Esophagus (tissue), 2 donors: ENCODE results near the gene NEGR1. TPM values are rescaled to one million over a fixed set of nuclear protein-coding genes. Genes with fewer than 3 reads are reported as not detected.

Source experiments
- H3K27ac ChIP-seq, 2 donors: one replicate each; pipeline ENCODE4 v1.5.1; 2013; ENCODE audit warnings: low read depth in 2 of 2, mild to moderate bottlenecking in 2 of 2, inconsistent platforms in 1 of 2, low read length in 1 of 2, moderate library complexity in 1 of 2
- H3K27me3 ChIP-seq, 2 donors: one replicate each; pipeline ENCODE4 v1.6.1; 2013; ENCODE audit warnings: low read length in 2 of 2, control low read depth in 1 of 2, mild to moderate bottlenecking in 1 of 2; ENCODE audit not compliant: insufficient read depth in 2 of 2, control insufficient read depth in 1 of 2
- H3K36me3 ChIP-seq, 2 donors: one replicate each; pipeline ENCODE4 v1.6.1; 2013; ENCODE audit warnings: low read length in 1 of 2; ENCODE audit not compliant: control insufficient read depth in 2 of 2, insufficient read depth in 2 of 2
- H3K4me1 ChIP-seq, 2 donors: one replicate each; pipeline ENCODE4 v1.6.1; 2013; ENCODE audit warnings: low read length in 1 of 2; ENCODE audit not compliant: control insufficient read depth in 2 of 2, insufficient read depth in 2 of 2
- H3K4me3 ChIP-seq, 2 donors: one replicate each; pipeline ENCODE4 v1.5.1; 2013; ENCODE audit warnings: low read length in 2 of 2, mild to moderate bottlenecking in 2 of 2, low read depth in 1 of 2, moderate library complexity in 1 of 2
- H3K9me3 ChIP-seq, 2 donors: one replicate each; pipeline ENCODE4 v1.6.1; 2013; ENCODE audit warnings: mild to moderate bottlenecking in 2 of 2, low read depth in 1 of 2, low read length in 1 of 2, moderate library complexity in 1 of 2; ENCODE audit not compliant: control insufficient read depth in 2 of 2, insufficient read depth in 1 of 2
- WGBS, 2 donors: extraction: QIAGEN DNeasy Blood & Tissue Kit; methylation state at CpG; one replicate each; pipeline ENCODE4 v1.1.7; 2013; 5-methylcytosine and 5-hydroxymethylcytosine counted together
- polyA plus RNA-seq, 2 donors: library from polyadenylated mRNA; stranded (reverse); fragments of 200-250 nt; gene quantifications; one replicate each; pipeline ENCODE4 v1.2.3, GENCODE V29; 2013
- donor health status: healthy with polysubstance abuse.
- donor health status: Bipolar disorder and iron deficiency.

NEGR1 gene
- polyA plus RNA-seq, 2 donors, result 0.59 to 1.4 TPM

- Histone ChIP-seq H3K27me3 (no peaks in the 10 kb centered on the region), H3K4me3 (no peak overlapping the region), H3K27ac (no peak overlapping the region), H3K36me3 (no peaks in the 10 kb centered on the region), H3K4me1 (no peaks in the 10 kb centered on the region), H3K9me3 (no peaks in the 10 kb centered on the region)
- WGBS, 2 donors, result 2 to 19% methylated on average over 1 of the region's 1 CpG
These were observed 720.0 kb downstream of the NEGR1 start for GRCh38 chr1:71562298-71562697.

DNA sequence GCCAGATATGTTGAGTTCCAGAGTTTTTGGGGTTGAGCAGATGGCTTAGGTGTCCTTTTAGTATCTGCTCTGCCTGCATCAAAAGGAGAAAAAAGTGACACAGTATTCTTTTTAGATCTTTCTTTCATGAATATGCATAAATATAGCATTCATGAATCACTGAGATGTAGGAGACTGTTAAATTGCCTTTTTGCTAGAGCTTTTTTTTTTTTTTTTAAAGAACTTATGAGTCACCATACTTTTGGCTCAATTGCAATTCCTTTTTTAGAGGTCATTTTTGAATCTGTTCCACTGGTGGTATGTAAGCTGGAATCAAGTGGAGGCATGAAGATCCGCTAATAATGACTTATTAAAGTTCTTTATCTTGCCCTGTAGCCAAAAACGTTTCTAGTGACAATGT, 720.6 kb downstream of the NEGR1 start:
- WGBS, 2 donors, result 15 to 23% methylated on average over 2 of the region's 2 CpGs
- Histone ChIP-seq H3K27me3 (no peaks in the 10 kb centered on the region), H3K4me3 (no peak overlapping the region), H3K4me1 (no peaks in the 10 kb centered on the region), H3K9me3 (no peaks in the 10 kb centered on the region), H3K27ac (no peak overlapping the region), H3K36me3 (no peaks in the 10 kb centered on the region)

GRCh38 chr1:71561206-71561605, 721.1 kb downstream of the NEGR1 start:
- Histone ChIP-seq H3K4me1 (no peaks in the 10 kb centered on the region), H3K4me3 (no peak overlapping the region), H3K27me3 (no peaks in the 10 kb centered on the region), H3K27ac (no peak overlapping the region), H3K9me3 (no peaks in the 10 kb centered on the region), H3K36me3 (no peaks in the 10 kb centered on the region)
- WGBS, 2 donors, result 51 to 65% methylated on average over 2 of the region's 2 CpGs

GRCh38 chr1:71559880-71560279, 722.5 kb downstream of the NEGR1 start:
- Histone ChIP-seq H3K27me3 (no peaks in the 10 kb centered on the region), H3K4me3 (no peak overlapping the region), H3K9me3 (no peaks in the 10 kb centered on the region), H3K27ac (no peak overlapping the region), H3K4me1 (no peaks in the 10 kb centered on the region), H3K36me3 (no peaks in the 10 kb centered on the region)
- 78 to 86% methylated on average over 1 of the region's 1 CpG for WGBS, 2 donors

DNA sequence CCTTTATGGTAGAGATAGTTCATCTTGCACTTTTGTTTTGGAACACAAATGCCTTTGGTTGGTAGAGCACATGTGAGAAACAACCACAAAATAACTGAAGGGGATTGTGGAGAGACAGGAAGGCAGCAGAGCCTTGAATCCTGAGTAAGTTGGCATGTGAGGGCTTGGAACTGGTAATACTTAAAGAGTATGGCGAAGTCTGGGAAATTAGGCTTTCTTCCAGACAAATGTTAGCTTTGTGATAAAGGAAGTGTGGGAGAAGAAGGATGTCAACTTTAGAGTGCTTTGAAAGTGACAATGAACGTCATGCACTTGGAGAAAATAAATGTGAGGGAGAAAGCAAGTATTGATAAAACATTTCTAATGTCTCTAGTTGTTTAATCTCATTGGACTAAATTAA, 725.2 kb downstream of the NEGR1 start:
- Histone ChIP-seq H3K36me3 (no peaks in the 10 kb centered on the region), H3K27me3 (no peaks in the 10 kb centered on the region), H3K27ac (no peak overlapping the region), H3K9me3 (no peaks in the 10 kb centered on the region), H3K4me1 (no peaks in the 10 kb centered on the region), H3K4me3 (no peak overlapping the region)
- WGBS, 2 donors, result 57 to 63% methylated on average over 2 of the region's 2 CpGs

GRCh38 chr1:71548398-71548890, 733.9 kb downstream of the NEGR1 start:
- no peaks in the 10 kb centered on the region for H3K4me1 ChIP-seq
- no peak overlapping the region for H3K27ac ChIP-seq
- no peaks in the 10 kb centered on the region for H3K36me3 ChIP-seq
- H3K9me3 ChIP-seq, result no peaks in the 10 kb centered on the region
- no peak overlapping the region for H3K4me3 ChIP-seq
- no peaks in the 10 kb centered on the region for H3K27me3 ChIP-seq
- WGBS, 2 donors, result 79 to 83% methylated on average over 7 of the region's 7 CpGs

- H3K4me3 ChIP-seq, result no peak overlapping the region
- H3K4me1 ChIP-seq, result no peaks in the 10 kb centered on the region
- H3K9me3 ChIP-seq, result no peaks in the 10 kb centered on the region
- H3K27ac ChIP-seq, result no peak overlapping the region
- H3K36me3 ChIP-seq, result no peaks in the 10 kb centered on the region
- 64 to 83% methylated on average over 3 of the region's 3 CpGs for WGBS, 2 donors
- H3K27me3 ChIP-seq, result no peaks in the 10 kb centered on the region
These were observed 740.2 kb downstream of the NEGR1 start for GRCh38 chr1:71542155-71542554.

DNA sequence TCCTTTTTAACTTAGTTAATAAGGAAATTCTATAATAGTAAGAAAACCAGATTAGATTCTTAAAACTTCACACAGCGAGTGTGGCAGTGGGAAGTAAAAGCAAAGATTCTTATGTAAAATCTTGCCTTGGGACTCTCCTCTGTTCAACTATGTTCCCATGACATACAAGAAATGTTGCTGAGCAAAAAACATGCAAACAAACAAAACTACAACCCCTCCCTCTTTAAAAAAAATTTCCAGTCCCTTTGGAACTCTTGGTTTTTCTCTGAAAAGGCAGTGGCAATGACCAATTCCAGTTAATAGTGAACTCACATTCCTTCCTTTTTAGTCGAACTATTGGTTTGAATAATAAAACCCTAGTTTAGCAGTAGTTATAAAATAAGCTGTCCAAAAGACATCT, 748.4 kb downstream of the NEGR1 start:
- Histone ChIP-seq H3K9me3 (no peaks in the 10 kb centered on the region), H3K27me3 (no peaks in the 10 kb centered on the region), H3K36me3 (no peaks in the 10 kb centered on the region), H3K4me3 (no peak overlapping the region), H3K4me1 (no peaks in the 10 kb centered on the region), H3K27ac (no peak overlapping the region)
- 80 to 81% methylated on average over 2 of the region's 2 CpGs for WGBS, 2 donors

- Histone ChIP-seq H3K4me1 (no peaks in the 10 kb centered on the region), H3K27me3 (no peaks in the 10 kb centered on the region)
- 69 to 74% methylated on average over 4 of the region's 4 CpGs for WGBS, 2 donors
These were observed 750.0 kb downstream of the NEGR1 start for GRCh38 chr1:71532343-71532742.

DNA sequence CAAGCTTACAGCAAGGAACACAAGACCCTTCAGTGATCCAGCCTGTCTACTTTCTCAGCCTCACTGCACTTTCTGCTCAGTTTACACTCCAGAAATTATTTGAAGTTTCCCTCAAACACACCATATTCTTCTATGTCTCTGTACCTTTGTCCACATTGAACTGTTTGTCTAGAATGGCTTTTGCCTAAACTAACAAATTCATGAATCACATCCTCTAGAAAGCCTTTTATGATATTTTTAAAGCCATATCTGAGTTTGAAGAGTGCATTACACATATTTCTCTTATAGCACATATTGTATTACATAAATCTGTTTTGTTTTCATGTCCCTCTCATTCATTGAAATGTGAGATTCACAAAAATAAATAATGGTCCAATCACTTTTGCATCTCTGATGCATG, 755.5 kb downstream of the NEGR1 start:
- H3K4me3 ChIP-seq, result no peak overlapping the region
- no peaks in the 10 kb centered on the region for H3K27me3 ChIP-seq
- H3K4me1 ChIP-seq, result no peaks in the 10 kb centered on the region
- no peaks in the 10 kb centered on the region for H3K36me3 ChIP-seq
- no peak overlapping the region for H3K27ac ChIP-seq
- no peaks in the 10 kb centered on the region for H3K9me3 ChIP-seq

More at GRCh38 chr1:71532343-71532742, 750.0 kb downstream of the NEGR1 start:
- H3K4me3 ChIP-seq, result no peak overlapping the region
- no peaks in the 10 kb centered on the region for H3K9me3 ChIP-seq
- H3K36me3 ChIP-seq, result no peaks in the 10 kb centered on the region
- H3K27ac ChIP-seq, result no peak overlapping the region
